ENCODE data around the gene BACH2. TPM values are rescaled to one million over a fixed set of nuclear protein-coding genes. Genes with fewer than 3 reads are reported as not detected.

BACH2 gene
- total RNA-seq, 1 donor from 2014 or later: 5.0 TPM

DNA sequence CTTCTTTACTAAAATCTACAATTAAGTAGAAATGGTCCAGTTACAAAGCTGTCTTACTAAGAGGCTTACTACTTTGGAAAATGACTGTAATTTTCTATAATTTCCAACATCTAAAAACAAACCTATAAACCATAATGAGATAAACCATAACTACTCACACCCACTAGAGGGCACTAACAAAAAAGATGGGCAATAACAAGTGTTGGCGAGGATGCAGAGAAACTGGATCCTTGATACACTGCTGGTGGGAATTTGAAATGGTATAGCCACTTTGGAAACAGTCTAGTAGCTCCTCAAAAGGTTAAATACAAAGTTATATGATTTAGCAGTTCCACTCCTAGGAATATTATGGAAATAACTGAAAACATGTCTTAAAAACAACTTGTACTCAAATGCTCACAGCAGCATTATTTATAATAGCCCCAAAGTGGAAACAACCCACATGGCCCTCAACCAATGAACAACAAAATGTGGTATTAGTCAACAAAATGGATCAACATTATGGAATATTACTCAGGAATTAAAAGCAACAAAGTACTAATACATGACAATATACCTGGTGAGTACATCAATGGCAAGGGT is 351.7 kb downstream of the BACH2 start:
- Histone ChIP-seq H3K36me3 (ENCODE audit: control insufficient read depth, insufficient read depth, low read length) (no peaks in the 10 kb centered on the region), H3K4me3 (ENCODE audit: low read depth, low read length) (no peak overlapping the region), H3K27me3 (ENCODE audit: control insufficient read depth, insufficient read depth, low read length) (no peaks in the 10 kb centered on the region)
- no peak for DNase-seq (ENCODE audit: low read depth)
- TF ChIP-seq, protein P1, sequence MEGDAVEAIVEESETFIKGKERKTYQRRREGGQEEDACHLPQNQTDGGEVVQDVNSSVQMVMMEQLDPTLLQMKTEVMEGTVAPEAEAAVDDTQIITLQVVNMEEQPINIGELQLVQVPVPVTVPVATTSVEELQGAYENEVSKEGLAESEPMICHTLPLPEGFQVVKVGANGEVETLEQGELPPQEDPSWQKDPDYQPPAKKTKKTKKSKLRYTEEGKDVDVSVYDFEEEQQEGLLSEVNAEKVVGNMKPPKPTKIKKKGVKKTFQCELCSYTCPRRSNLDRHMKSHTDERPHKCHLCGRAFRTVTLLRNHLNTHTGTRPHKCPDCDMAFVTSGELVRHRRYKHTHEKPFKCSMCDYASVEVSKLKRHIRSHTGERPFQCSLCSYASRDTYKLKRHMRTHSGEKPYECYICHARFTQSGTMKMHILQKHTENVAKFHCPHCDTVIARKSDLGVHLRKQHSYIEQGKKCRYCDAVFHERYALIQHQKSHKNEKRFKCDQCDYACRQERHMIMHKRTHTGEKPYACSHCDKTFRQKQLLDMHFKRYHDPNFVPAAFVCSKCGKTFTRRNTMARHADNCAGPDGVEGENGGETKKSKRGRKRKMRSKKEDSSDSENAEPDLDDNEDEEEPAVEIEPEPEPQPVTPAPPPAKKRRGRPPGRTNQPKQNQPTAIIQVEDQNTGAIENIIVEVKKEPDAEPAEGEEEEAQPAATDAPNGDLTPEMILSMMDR (IDR thresholded peaks at IDR 0.05; ENCODE audit: insufficient read depth, low read length, poor library complexity, severe bottlenecking): peak; percentile 37

DNA sequence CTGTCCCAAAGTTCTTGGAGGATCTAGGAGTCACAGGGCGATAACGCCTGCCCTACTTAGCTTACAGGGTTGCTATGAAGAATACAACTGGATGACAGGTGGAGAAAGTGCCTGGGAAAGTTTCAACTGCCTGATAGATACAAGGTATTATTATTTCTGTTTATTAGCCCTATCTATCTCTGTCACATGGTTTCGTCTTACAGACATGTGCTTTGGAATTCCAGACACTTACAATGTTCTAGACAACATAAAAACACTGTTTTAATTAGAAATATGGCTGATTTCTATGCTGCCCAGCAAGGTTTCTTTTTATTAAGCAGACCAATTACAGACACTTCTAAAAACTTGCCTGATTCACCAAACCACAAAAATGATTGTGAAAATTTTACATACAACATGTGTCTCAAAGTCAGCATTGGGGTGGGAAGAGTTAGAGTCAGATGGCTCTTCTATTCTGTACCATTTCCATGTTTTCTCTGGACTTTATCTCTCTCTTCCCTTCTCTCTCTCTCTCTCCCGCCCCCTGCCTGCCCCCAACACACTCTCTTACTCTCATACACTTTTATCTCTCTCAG is 352.4 kb downstream of the BACH2 start:
- DNase-seq (ENCODE audit: low read depth): no peak
- no peaks in the 10 kb centered on the region for H3K27me3 ChIP-seq (ENCODE audit: control insufficient read depth, insufficient read depth, low read length)
- no peaks in the 10 kb centered on the region for H3K36me3 ChIP-seq (ENCODE audit: control insufficient read depth, insufficient read depth, low read length)
- TF ChIP-seq, protein P1 (IDR thresholded peaks at IDR 0.05; ENCODE audit: insufficient read depth, low read length, poor library complexity, severe bottlenecking): no peak
- H3K4me3 ChIP-seq (ENCODE audit: low read depth, low read length): no peak overlapping the region

- no peaks in the 10 kb centered on the region for H3K36me3 ChIP-seq (ENCODE audit: control insufficient read depth, insufficient read depth, low read length)
- no peak overlapping the region for H3K4me3 ChIP-seq (ENCODE audit: low read depth, low read length)
- DNase-seq (ENCODE audit: low read depth): no peak
- TF ChIP-seq, protein P1 (IDR thresholded peaks at IDR 0.05; ENCODE audit: insufficient read depth, low read length, poor library complexity, severe bottlenecking): no peak
- no peaks in the 10 kb centered on the region for H3K27me3 ChIP-seq (ENCODE audit: control insufficient read depth, insufficient read depth, low read length)
These were observed 354.0 kb downstream of the BACH2 start for GRCh38 chr6:89942601-89943000.

DNA sequence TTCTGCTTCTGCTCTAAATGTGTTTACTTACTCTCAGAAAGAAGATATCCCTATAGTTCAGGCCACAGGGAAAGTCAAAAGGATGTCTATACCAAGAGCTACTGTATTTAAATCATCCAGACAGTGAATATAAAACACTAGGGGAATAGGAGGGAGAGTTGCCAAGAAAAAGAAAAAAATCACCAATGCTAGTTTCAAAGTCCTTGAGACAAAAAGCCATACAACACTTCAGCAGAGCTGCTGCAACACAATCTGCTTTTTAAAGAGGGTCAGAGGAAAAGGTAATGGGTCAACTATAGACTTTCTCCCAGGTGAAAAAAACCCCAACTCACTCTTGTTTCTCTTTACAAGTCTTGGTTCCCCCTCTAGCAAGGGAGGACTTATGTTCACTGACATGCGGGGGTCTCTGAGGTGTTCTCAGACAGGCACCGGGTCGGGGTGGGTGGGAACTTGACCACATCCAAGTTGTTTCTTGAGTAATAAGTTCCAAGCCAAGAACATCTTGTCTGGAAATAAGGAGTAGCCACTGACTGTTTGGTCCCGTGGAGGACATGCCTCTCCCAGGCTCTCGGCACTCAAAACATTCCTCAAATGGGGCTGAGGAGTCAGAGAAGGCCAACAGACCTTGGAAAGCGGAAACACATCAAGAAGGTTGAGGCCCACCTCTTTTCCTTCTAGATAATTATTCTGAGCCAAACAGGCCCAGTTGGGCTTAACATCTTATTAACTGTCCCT is 354.7 kb downstream of the BACH2 start:
- Histone ChIP-seq H3K27me3 (ENCODE audit: control insufficient read depth, insufficient read depth, low read length) (no peaks in the 10 kb centered on the region), H3K4me3 (ENCODE audit: low read depth, low read length) (no peak overlapping the region), H3K36me3 (ENCODE audit: control insufficient read depth, insufficient read depth, low read length) (no peaks in the 10 kb centered on the region)
- TF ChIP-seq, protein P1 (IDR thresholded peaks at IDR 0.05; ENCODE audit: insufficient read depth, low read length, poor library complexity, severe bottlenecking): no peak
- no peak for DNase-seq (ENCODE audit: low read depth)

- TF ChIP-seq, protein P1 (IDR thresholded peaks at IDR 0.05; ENCODE audit: insufficient read depth, low read length, poor library complexity, severe bottlenecking): no peak
- Histone ChIP-seq H3K27me3 (ENCODE audit: control insufficient read depth, insufficient read depth, low read length) (no peaks in the 10 kb centered on the region), H3K4me3 (ENCODE audit: low read depth, low read length) (no peak overlapping the region), H3K36me3 (ENCODE audit: control insufficient read depth, insufficient read depth, low read length) (no peaks in the 10 kb centered on the region)
- DNase-seq (ENCODE audit: low read depth): no peak
These were observed 355.4 kb downstream of the BACH2 start for GRCh38 chr6:89941031-89941762.

Data from kidney epithelial cell (primary cell).